Hepatocyte (in vitro differentiated cells): ENCODE measurements around the gene MYO1A. TPM values are rescaled to one million over a fixed set of nuclear protein-coding genes. Genes with fewer than 3 reads are reported as not detected.

Source experiments
- DNase-seq: peaks from one replicate; pipeline ENCODE4 v3.0.0-alpha.2; 2016; ENCODE audit warnings: low spot score
- H2AFZ ChIP-seq: fragments of 200-600 bp; sonication (generic); 2 replicates; pipeline ENCODE4 v1.6.0; 2016; ENCODE audit warnings: antibody characterized with exemption, mild to moderate bottlenecking
- H3K27ac ChIP-seq: fragments of 200-600 bp; sonication (generic); 2 replicates; pipeline ENCODE4 v1.5.1; 2016; ENCODE audit warnings: mild to moderate bottlenecking
- H3K27me3 ChIP-seq: fragments of 200-600 bp; sonication (generic); 2 replicates; pipeline ENCODE4 v1.6.1; 2016
- H3K36me3 ChIP-seq: fragments of 200-600 bp; sonication (generic); replicated peaks from 2 replicates; pipeline ENCODE4 v1.5.1; 2016; ENCODE audit warnings: low read depth; ENCODE audit not compliant: insufficient read depth
- H3K4me1 ChIP-seq: fragments of 200-600 bp; sonication (generic); 2 replicates; pipeline ENCODE4 v1.5.1; 2016; ENCODE audit warnings: mild to moderate bottlenecking, moderate library complexity; ENCODE audit not compliant: insufficient read depth
- H3K4me2 ChIP-seq: fragments of 200-600 bp; sonication (generic); 2 replicates; pipeline ENCODE4 v1.6.0; 2016
- H3K4me3 ChIP-seq: fragments of 200-600 bp; sonication (generic); 2 replicates; pipeline ENCODE4 v1.5.1; 2016; ENCODE audit warnings: mild to moderate bottlenecking
- H3K79me2 ChIP-seq: fragments of 200-600 bp; sonication (generic); 2 replicates; pipeline ENCODE4 v1.6.0; 2017; ENCODE audit warnings: mild to moderate bottlenecking
- H3K9me2 ChIP-seq: fragments of 200-600 bp; sonication (generic); replicated peaks from 2 replicates; pipeline ENCODE4 v1.6.0; 2017; ENCODE audit warnings: mild to moderate bottlenecking; ENCODE audit not compliant: insufficient read depth
- H3K9me3 ChIP-seq: fragments of 200-600 bp; sonication (generic); 2 replicates; pipeline ENCODE4 v1.5.1; 2016; ENCODE audit warnings: low read depth, mild to moderate bottlenecking
- H4K20me1 ChIP-seq: fragments of 200-600 bp; sonication (generic); 2 replicates; pipeline ENCODE4 v1.6.0; 2016; ENCODE audit warnings: mild to moderate bottlenecking; ENCODE audit not compliant: insufficient read depth, poor library complexity, severe bottlenecking
- EZH2 ChIP-seq: fragments of 200-600 bp; sonication (generic); IDR thresholded peaks from 2 replicates; pipeline ENCODE4 v1.6.1; 2016; ENCODE audit warnings: antibody characterized with exemption, mild to moderate bottlenecking, borderline replicate concordance
- EZH2phosphoT487 ChIP-seq: fragments of 200-600 bp; sonication (generic); IDR thresholded peaks from one replicate; pipeline ENCODE4 v1.6.1; 2018; ENCODE audit warnings: antibody characterized with exemption, mild to moderate bottlenecking, low read depth, moderate library complexity; ENCODE audit not compliant: unreplicated experiment, severe bottlenecking
- WGBS: methylation state at CpG from one replicate; pipeline ENCODE4 v1.1.6; 2016; ENCODE audit warnings: low lambda C conversion rate; ENCODE audit errors: missing lambda C conversion rate; 5-methylcytosine and 5-hydroxymethylcytosine counted together
- polyA plus RNA-seq: library from polyadenylated mRNA; unstranded; fragments of >200 nt; fragmentation: Nextera tagmentation; extraction: Ambion mirVana; gene quantifications from 2 replicates; pipeline ENCODE4 v1.2.1, GENCODE V29; 2016
- total RNA-seq: library from RNA; depleted of rRNA; stranded (reverse); fragments of >200 nt; gene quantifications from 2 replicates; pipeline ENCODE4 v1.2.3, GENCODE V29; 2014
- TF ChIP-seq, protein P1 (sequence below): fragments of 200-600 bp; sonication (generic); IDR thresholded peaks from 2 replicates; pipeline ENCODE4 v1.5.1; 2016; ENCODE audit warnings: antibody characterized with exemption, mild to moderate bottlenecking; ENCODE audit not compliant: poor library complexity

MYO1A gene
- total and polyA plus RNA-seq, 2 experiments from 2014 or later: 23.8 to 29.2 TPM

DNA sequence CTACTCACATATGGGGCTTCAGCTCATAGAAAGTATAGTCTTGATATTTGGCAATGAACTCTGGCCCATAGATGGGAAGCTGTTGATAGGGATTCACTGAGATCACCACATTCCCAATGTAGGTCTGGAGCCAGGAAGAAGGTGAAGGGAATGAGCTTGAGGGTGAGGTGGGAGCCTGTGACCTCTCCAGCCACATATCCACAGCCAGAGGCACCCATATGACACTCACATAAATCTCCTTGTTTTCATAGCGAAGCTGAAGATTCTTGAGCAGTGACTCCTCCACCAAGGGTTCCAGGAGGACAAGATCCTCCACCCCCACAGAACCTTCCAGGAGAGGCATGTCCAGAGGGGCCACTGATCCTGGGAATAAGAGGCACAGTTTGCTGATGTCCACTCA lies 1.9 kb downstream of the MYO1A start:
- TF ChIP-seq EZH2phosphoT487: no peak
- TF ChIP-seq, protein P1, sequence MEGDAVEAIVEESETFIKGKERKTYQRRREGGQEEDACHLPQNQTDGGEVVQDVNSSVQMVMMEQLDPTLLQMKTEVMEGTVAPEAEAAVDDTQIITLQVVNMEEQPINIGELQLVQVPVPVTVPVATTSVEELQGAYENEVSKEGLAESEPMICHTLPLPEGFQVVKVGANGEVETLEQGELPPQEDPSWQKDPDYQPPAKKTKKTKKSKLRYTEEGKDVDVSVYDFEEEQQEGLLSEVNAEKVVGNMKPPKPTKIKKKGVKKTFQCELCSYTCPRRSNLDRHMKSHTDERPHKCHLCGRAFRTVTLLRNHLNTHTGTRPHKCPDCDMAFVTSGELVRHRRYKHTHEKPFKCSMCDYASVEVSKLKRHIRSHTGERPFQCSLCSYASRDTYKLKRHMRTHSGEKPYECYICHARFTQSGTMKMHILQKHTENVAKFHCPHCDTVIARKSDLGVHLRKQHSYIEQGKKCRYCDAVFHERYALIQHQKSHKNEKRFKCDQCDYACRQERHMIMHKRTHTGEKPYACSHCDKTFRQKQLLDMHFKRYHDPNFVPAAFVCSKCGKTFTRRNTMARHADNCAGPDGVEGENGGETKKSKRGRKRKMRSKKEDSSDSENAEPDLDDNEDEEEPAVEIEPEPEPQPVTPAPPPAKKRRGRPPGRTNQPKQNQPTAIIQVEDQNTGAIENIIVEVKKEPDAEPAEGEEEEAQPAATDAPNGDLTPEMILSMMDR: no peak
- peak overlapping the region; percentile 73 for H3K4me2 ChIP-seq
- H3K4me3 ChIP-seq: no peak overlapping the region

DNA sequence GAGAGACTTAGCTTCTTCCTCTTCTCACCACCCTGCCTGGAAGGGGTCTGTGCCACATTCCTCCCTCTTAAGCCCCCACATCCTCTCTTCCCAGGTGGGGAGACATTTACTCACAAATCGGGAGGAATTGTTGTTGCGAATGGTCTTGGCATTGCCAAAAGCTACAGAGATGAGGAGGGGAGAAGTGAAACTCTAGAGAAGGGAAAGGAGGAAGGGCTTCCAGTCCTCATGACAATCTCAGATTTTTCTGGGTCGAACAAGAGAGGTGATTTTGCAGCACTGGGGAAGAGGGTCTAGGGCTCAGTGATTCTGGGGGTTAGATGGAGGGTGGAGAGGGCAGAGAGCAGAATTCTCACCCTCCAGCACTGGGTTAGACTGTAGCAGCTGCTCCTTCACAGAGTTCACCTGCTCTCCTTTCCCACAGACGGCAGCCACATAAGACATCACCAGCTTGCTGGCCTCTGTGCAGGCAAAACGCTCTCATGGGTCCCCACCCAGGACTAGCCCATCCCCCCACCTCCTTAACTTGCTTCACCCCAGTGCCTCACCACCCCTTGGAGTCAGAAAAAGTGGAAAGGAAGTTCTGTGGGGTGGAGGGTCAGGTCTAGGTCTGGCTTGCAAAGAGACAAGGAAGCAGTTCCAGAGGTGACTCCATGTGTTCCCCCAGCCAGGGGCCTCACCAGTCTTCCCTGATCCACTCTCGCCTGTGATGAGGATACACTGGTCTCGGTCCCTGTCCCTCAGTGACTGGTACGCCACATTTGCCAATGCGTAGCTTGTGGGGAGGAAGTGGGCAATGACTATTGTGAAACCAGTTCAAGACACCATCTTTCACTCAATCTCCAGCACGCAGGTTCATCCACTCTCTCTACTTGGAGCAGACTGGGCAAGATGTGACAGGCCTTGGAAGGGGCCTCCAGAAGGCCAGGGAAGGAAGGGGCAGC lies 2.7 kb downstream of the MYO1A start:
- H3K36me3 ChIP-seq: no peaks in the 10 kb centered on the region
- no peaks in the 10 kb centered on the region for H4K20me1 ChIP-seq
- no peaks in the 10 kb centered on the region for H3K4me1 ChIP-seq
- H3K79me2 ChIP-seq: peaks cover 2% of the 10 kb centered on the region
- no peaks in the 10 kb centered on the region for H3K27me3 ChIP-seq
- no peak overlapping the region for H2AFZ ChIP-seq
- no peak overlapping the region for H3K27ac ChIP-seq
- no peaks in the 10 kb centered on the region for H3K9me3 ChIP-seq
- TF ChIP-seq, protein P1: no peak
- no peak for TF ChIP-seq EZH2
- no peak for TF ChIP-seq EZH2phosphoT487
- no peak overlapping the region for H3K4me3 ChIP-seq
- DNase-seq: no peak
- peak overlapping the region; percentile 73 for H3K4me2 ChIP-seq
- WGBS: 86% methylated on average over 10 of the region's 10 CpGs
- H3K9me2 ChIP-seq: no peaks in the 10 kb centered on the region

More for the DNA sequence above, 1.9 kb downstream of the MYO1A start:
- no peaks in the 10 kb centered on the region for H3K36me3 ChIP-seq
- no peaks in the 10 kb centered on the region for H3K9me2 ChIP-seq
- peaks cover 2% of the 10 kb centered on the region for H3K79me2 ChIP-seq
- no peaks in the 10 kb centered on the region for H3K27me3 ChIP-seq
- no peak overlapping the region for H2AFZ ChIP-seq
- H3K4me1 ChIP-seq: no peaks in the 10 kb centered on the region
- no peaks in the 10 kb centered on the region for H4K20me1 ChIP-seq
- H3K27ac ChIP-seq: peak overlapping the region; percentile 71
- no peaks in the 10 kb centered on the region for H3K9me3 ChIP-seq
- WGBS: 53% methylated on average over 1 of the region's 1 CpG
- DNase-seq: no peak

DNA sequence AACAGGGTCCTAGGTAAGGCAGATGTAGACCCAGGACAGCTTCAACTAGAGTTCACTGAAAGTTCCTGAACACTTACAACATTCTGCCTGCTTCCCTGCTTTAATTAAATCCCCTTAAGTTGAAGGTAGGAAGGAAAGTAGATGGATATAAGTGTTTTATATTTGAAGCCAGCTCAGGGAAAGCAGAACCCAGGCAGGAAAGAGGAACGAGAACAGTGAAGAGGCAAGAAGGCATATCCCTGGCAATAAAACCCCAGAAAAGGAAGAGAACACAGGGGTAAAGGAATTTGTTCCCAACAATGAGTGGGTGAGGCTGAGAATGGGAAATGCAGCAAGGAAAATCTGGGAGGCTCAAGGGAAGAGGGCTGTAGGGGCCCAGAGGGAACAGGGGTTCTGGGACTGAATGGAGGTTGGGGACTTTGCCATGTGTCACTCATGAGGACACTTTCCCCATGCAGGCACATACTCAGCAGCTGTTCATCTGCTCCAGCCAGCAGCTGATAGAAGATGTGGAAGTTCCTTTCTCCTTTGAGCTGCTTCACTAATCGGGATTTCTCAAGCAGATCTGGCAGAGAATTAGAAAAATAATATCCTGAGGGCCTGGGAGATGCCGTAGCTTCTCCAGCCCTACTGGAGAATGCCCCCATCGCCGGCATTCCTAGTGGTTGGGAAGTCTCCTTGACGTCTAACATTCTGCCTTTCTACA lies 3.7 kb downstream of the MYO1A start:
- Histone ChIP-seq H3K27ac (no peak overlapping the region), H3K36me3 (no peaks in the 10 kb centered on the region)
- WGBS: 73% methylated on average over 6 of the region's 6 CpGs

More for the DNA sequence above, 3.7 kb downstream of the MYO1A start:
- no peaks in the 10 kb centered on the region for H3K27me3 ChIP-seq
- H3K4me1 ChIP-seq: no peaks in the 10 kb centered on the region
- H3K9me2 ChIP-seq: no peaks in the 10 kb centered on the region
- no peak overlapping the region for H3K4me3 ChIP-seq
- H3K79me2 ChIP-seq: peaks cover 2% of the 10 kb centered on the region
- no peak overlapping the region for H2AFZ ChIP-seq
- TF ChIP-seq, protein P1: no peak
- TF ChIP-seq EZH2phosphoT487 (no peak), EZH2 (no peak)
- H3K4me2 ChIP-seq: no peak overlapping the region
- H4K20me1 ChIP-seq: no peaks in the 10 kb centered on the region
- no peak for DNase-seq
- no peaks in the 10 kb centered on the region for H3K9me3 ChIP-seq
